Measurements from ENCODE around the gene SMARCA2.

The SMARCA2 gene

GRCh38 chr9:1986341-1986740 lies 28.8 kb upstream of the SMARCA2 start:
- H3K4me3 ChIP-seq (ENCODE audit: insufficient read depth, low read depth, low read length), result no peak overlapping the region

DNA sequence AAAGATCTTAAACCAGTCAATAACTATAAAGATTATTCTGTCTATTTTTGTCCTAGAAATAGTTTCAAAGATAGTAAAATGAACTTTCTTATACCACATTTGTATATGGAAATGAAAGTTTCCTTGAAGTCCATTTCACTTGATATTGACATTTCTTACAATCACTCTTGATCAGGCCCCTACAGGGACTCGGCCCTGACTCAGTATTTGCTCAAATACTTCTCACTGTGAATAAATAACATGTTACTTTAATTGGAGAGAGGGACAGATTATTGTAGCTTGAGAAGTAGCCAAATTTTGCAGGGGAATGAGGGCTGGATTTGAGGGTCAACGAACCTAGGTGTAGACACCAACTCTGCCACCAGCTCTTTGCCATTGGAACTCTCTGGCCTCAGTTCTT lies 25.6 kb upstream of the SMARCA2 start:
- Histone ChIP-seq H3K9me3 (ENCODE audit: control insufficient read depth, low read length) (no peaks in the 10 kb centered on the region), H3K27me3 (ENCODE audit: control insufficient read depth, insufficient read depth, low read length, poor library complexity, severe bottlenecking) (no peaks in the 10 kb centered on the region), H3K36me3 (ENCODE audit: control insufficient read depth, insufficient read depth, low read length) (no peaks in the 10 kb centered on the region), H3K4me1 (ENCODE audit: control insufficient read depth, insufficient read depth, low read length) (no peaks in the 10 kb centered on the region), H3K27ac (ENCODE audit: insufficient read depth, low read depth, low read length, poor library complexity, severe bottlenecking) (no peak overlapping the region), H3K4me3 (ENCODE audit: insufficient read depth, low read depth, low read length) (no peak overlapping the region)
- 97 to 100% methylated on average over 1 to 2 of the region's 2 CpGs for WGBS, 2 experiments

More at GRCh38 chr9:1986341-1986740, 28.8 kb upstream of the SMARCA2 start:
- H3K4me1 ChIP-seq (ENCODE audit: control insufficient read depth, insufficient read depth, low read length), result no peaks in the 10 kb centered on the region
- no peaks in the 10 kb centered on the region for H3K27me3 ChIP-seq (ENCODE audit: control insufficient read depth, insufficient read depth, low read length, poor library complexity, severe bottlenecking)
- no peaks in the 10 kb centered on the region for H3K9me3 ChIP-seq (ENCODE audit: control insufficient read depth, low read length)
- no peak overlapping the region for H3K27ac ChIP-seq (ENCODE audit: insufficient read depth, low read depth, low read length, poor library complexity, severe bottlenecking)
- H3K36me3 ChIP-seq (ENCODE audit: control insufficient read depth, insufficient read depth, low read length), result no peaks in the 10 kb centered on the region

- Histone ChIP-seq H3K4me3 (ENCODE audit: insufficient read depth, low read depth, low read length) (no peak overlapping the region), H3K27me3 (ENCODE audit: control insufficient read depth, insufficient read depth, low read length, poor library complexity, severe bottlenecking) (no peaks in the 10 kb centered on the region), H3K36me3 (ENCODE audit: control insufficient read depth, insufficient read depth, low read length) (no peaks in the 10 kb centered on the region), H3K27ac (ENCODE audit: insufficient read depth, low read depth, low read length, poor library complexity, severe bottlenecking) (no peak overlapping the region), H3K4me1 (ENCODE audit: control insufficient read depth, insufficient read depth, low read length) (peaks cover 4% of the 10 kb centered on the region), H3K9me3 (ENCODE audit: control insufficient read depth, low read length) (no peaks in the 10 kb centered on the region)
- WGBS, 2 experiments, result 85 to 87% methylated on average over 5 of the region's 5 CpGs
These were observed 21.0 kb upstream of the SMARCA2 start for GRCh38 chr9:1994180-1994579.

- no peak overlapping the region for H3K27ac ChIP-seq (ENCODE audit: insufficient read depth, low read depth, low read length, poor library complexity, severe bottlenecking)
- H3K4me3 ChIP-seq (ENCODE audit: insufficient read depth, low read depth, low read length), result no peak overlapping the region
- H3K9me3 ChIP-seq (ENCODE audit: control insufficient read depth, low read length), result no peaks in the 10 kb centered on the region
- H3K36me3 ChIP-seq (ENCODE audit: control insufficient read depth, insufficient read depth, low read length), result no peaks in the 10 kb centered on the region
- H3K27me3 ChIP-seq (ENCODE audit: control insufficient read depth, insufficient read depth, low read length, poor library complexity, severe bottlenecking), result no peaks in the 10 kb centered on the region
- 17 to 30% methylated on average over 1 of the region's 1 CpG for WGBS, 2 experiments
- peaks cover 4% of the 10 kb centered on the region for H3K4me1 ChIP-seq (ENCODE audit: control insufficient read depth, insufficient read depth, low read length)
These were observed 20.1 kb upstream of the SMARCA2 start for GRCh38 chr9:1995084-1995483.

- 93 to 95% methylated on average over 6 of the region's 6 CpGs for WGBS, 2 experiments
- Histone ChIP-seq H3K4me3 (ENCODE audit: insufficient read depth, low read depth, low read length) (no peak overlapping the region), H3K36me3 (ENCODE audit: control insufficient read depth, insufficient read depth, low read length) (no peaks in the 10 kb centered on the region), H3K27ac (ENCODE audit: insufficient read depth, low read depth, low read length, poor library complexity, severe bottlenecking) (no peak overlapping the region), H3K27me3 (ENCODE audit: control insufficient read depth, insufficient read depth, low read length, poor library complexity, severe bottlenecking) (no peaks in the 10 kb centered on the region), H3K4me1 (ENCODE audit: control insufficient read depth, insufficient read depth, low read length) (peaks cover 4% of the 10 kb centered on the region), H3K9me3 (ENCODE audit: control insufficient read depth, low read length) (no peaks in the 10 kb centered on the region)
These were observed 19.0 kb upstream of the SMARCA2 start for GRCh38 chr9:1996156-1996555.

- Histone ChIP-seq H3K4me3 (ENCODE audit: insufficient read depth, low read depth, low read length) (no peak overlapping the region), H3K27ac (ENCODE audit: insufficient read depth, low read depth, low read length, poor library complexity, severe bottlenecking) (no peak overlapping the region), H3K9me3 (ENCODE audit: control insufficient read depth, low read length) (no peaks in the 10 kb centered on the region), H3K4me1 (ENCODE audit: control insufficient read depth, insufficient read depth, low read length) (peaks cover 4% of the 10 kb centered on the region), H3K27me3 (ENCODE audit: control insufficient read depth, insufficient read depth, low read length, poor library complexity, severe bottlenecking) (no peaks in the 10 kb centered on the region), H3K36me3 (ENCODE audit: control insufficient read depth, insufficient read depth, low read length) (no peaks in the 10 kb centered on the region)
- 94 to 99% methylated on average over 1 to 2 of the region's 2 CpGs for WGBS, 2 experiments
These were observed 17.5 kb upstream of the SMARCA2 start for GRCh38 chr9:1997646-1998045.

- peaks cover 4% of the 10 kb centered on the region for H3K4me1 ChIP-seq (ENCODE audit: control insufficient read depth, insufficient read depth, low read length)
- no peaks in the 10 kb centered on the region for H3K27me3 ChIP-seq (ENCODE audit: control insufficient read depth, insufficient read depth, low read length, poor library complexity, severe bottlenecking)
- no peaks in the 10 kb centered on the region for H3K9me3 ChIP-seq (ENCODE audit: control insufficient read depth, low read length)
- WGBS, 2 experiments, result 48 to 62% methylated on average over 2 of the region's 2 CpGs
- H3K4me3 ChIP-seq (ENCODE audit: insufficient read depth, low read depth, low read length), result no peak overlapping the region
- no peak overlapping the region for H3K27ac ChIP-seq (ENCODE audit: insufficient read depth, low read depth, low read length, poor library complexity, severe bottlenecking)
- no peaks in the 10 kb centered on the region for H3K36me3 ChIP-seq (ENCODE audit: control insufficient read depth, insufficient read depth, low read length)
These were observed 17.0 kb upstream of the SMARCA2 start for GRCh38 chr9:1998111-1998510.

- no peak overlapping the region for H3K4me3 ChIP-seq (ENCODE audit: insufficient read depth, low read depth, low read length)
These were observed 14.8 kb upstream of the SMARCA2 start for GRCh38 chr9:2000314-2000713.

GRCh38 chr9:2008372-2008771 lies 6.8 kb upstream of the SMARCA2 start:
- no peaks in the 10 kb centered on the region for H3K4me1 ChIP-seq (ENCODE audit: control insufficient read depth, insufficient read depth, low read length)
- H3K4me3 ChIP-seq (ENCODE audit: insufficient read depth, low read depth, low read length), result no peak overlapping the region
- 85 to 94% methylated on average over 2 of the region's 2 CpGs for WGBS, 2 experiments
- no peaks in the 10 kb centered on the region for H3K9me3 ChIP-seq (ENCODE audit: control insufficient read depth, low read length)
- peaks cover 17% of the 10 kb centered on the region for H3K27me3 ChIP-seq (ENCODE audit: control insufficient read depth, insufficient read depth, low read length, poor library complexity, severe bottlenecking)
- H3K36me3 ChIP-seq (ENCODE audit: control insufficient read depth, insufficient read depth, low read length), result no peaks in the 10 kb centered on the region
- H3K27ac ChIP-seq (ENCODE audit: insufficient read depth, low read depth, low read length, poor library complexity, severe bottlenecking), result no peak overlapping the region

More at GRCh38 chr9:2000314-2000713, 14.8 kb upstream of the SMARCA2 start:
- H3K4me1 ChIP-seq (ENCODE audit: control insufficient read depth, insufficient read depth, low read length), result peaks cover under 1% of the 10 kb centered on the region
- 93 to 96% methylated on average over 3 of the region's 3 CpGs for WGBS, 2 experiments
- no peaks in the 10 kb centered on the region for H3K9me3 ChIP-seq (ENCODE audit: control insufficient read depth, low read length)
- H3K27me3 ChIP-seq (ENCODE audit: control insufficient read depth, insufficient read depth, low read length, poor library complexity, severe bottlenecking), result no peaks in the 10 kb centered on the region
- H3K36me3 ChIP-seq (ENCODE audit: control insufficient read depth, insufficient read depth, low read length), result no peaks in the 10 kb centered on the region
- H3K27ac ChIP-seq (ENCODE audit: insufficient read depth, low read depth, low read length, poor library complexity, severe bottlenecking), result no peak overlapping the region

GRCh38 chr9:2012347-2012746 lies 2.8 kb upstream of the SMARCA2 start:
- 82 to 86% methylated on average over 4 of the region's 4 CpGs for WGBS, 2 experiments
- Histone ChIP-seq H3K27ac (ENCODE audit: insufficient read depth, low read depth, low read length, poor library complexity, severe bottlenecking) (no peak overlapping the region), H3K27me3 (ENCODE audit: control insufficient read depth, insufficient read depth, low read length, poor library complexity, severe bottlenecking) (peaks cover 57% of the 10 kb centered on the region), H3K9me3 (ENCODE audit: control insufficient read depth, low read length) (no peaks in the 10 kb centered on the region), H3K4me1 (ENCODE audit: control insufficient read depth, insufficient read depth, low read length) (no peaks in the 10 kb centered on the region), H3K4me3 (ENCODE audit: insufficient read depth, low read depth, low read length) (no peak overlapping the region), H3K36me3 (ENCODE audit: control insufficient read depth, insufficient read depth, low read length) (no peaks in the 10 kb centered on the region)

Measured in ectodermal cell (in vitro differentiated cells).